Hair follicle dermal papilla cell (primary cell): ENCODE results near the gene LIN28B. TPM values are rescaled to one million over a fixed set of nuclear protein-coding genes. Genes with fewer than 3 reads are reported as not detected.

Experiments used
- small RNA-seq: library from RNA; depleted of rRNA; stranded (forward); fragments of <200 nt; gene quantifications from one replicate; pipeline ENCODE3, GENCODE V24; 2012
- total RNA-seq: library from RNA; depleted of rRNA; stranded (reverse); fragments of >200 nt; gene quantifications from 2 replicates; pipeline ENCODE4 v1.2.3, GENCODE V29; 2012

LIN28B gene, protein sequence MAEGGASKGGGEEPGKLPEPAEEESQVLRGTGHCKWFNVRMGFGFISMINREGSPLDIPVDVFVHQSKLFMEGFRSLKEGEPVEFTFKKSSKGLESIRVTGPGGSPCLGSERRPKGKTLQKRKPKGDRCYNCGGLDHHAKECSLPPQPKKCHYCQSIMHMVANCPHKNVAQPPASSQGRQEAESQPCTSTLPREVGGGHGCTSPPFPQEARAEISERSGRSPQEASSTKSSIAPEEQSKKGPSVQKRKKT
- not detected in 2 replicates for total RNA-seq

DNA sequence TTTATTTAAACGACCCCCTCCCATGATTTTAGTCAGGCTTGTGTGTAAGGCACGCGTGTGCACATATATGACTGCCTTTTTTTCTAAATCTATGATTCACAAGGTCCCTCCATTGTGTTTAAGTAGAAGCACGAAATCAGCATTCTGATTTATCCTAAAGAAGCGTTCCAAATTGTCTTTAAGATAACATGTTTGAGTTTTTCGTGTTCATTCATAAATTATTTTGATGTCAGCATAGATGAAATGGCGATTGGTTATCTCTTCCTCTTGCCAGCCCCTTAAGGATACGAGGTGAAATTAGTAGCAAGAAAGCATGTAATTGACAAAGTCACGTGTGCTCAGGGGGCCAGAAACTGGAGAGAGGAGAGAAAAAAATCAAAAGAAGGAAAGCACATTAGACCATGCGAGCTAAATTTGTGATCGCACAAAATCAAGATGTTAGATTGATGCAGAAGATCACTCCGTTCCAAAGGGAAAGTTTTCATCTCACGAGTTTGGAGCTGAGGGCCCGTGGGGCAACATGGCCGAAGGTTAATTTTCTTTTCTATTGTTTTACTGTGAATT lies at the start of gene LIN28B:
Gene LIN28B, plus strand, starts transcription at position 377 of the 564 bp plus-strand sequence. Its CDS starts 144 bp downstream, at position 521.

Small RNAs within 50 kb of the gene (small RNA-seq; reads per million reads assigned to genes)
- not detected for gene RNU6-1106P

Other genes with a start within 250 kb of the LIN28B start
- gene HACE1, start 97.2 kb upstream of the LIN28B start, total RNA-seq, result 19.7 and 20.4 TPM in 2 replicates
- gene POPDC3, start 222.9 kb downstream of the LIN28B start, total RNA-seq, result 46.9 and 50.3 TPM in 2 replicates